GM19238 (cell line): ENCODE data around the gene ZSCAN31.
"Not testable (repeated sequence)": the region's sequence is repeated elsewhere in the genome, so short reads cannot be mapped to it uniquely, and the experiment has no call there.

Source experiments
- DNase-seq: peaks from one replicate; pipeline ENCODE4 v3.0.0; 2011; ENCODE audit warnings: low spot score; ENCODE audit not compliant: insufficient read length

The ZSCAN31 gene

GRCh38 chr6:28335564-28336283, at the start of gene ZSCAN31:
TSS of gene ZSCAN31 (minus strand) at chr6:28336148. CDS start at chr6:28329683, 6,465 bp downstream.
- peak; percentile 69 for DNase-seq

- no peak for DNase-seq
Observed at GRCh38 chr6:28384143-28384533, 48.2 kb upstream of the ZSCAN31 start.

GRCh38 chr6:28383235-28384142, 47.5 kb upstream of the ZSCAN31 start:
- DNase-seq = peak; percentile 61

GRCh38 chr6:28380381-28380780, 44.4 kb upstream of the ZSCAN31 start:
- DNase-seq = no peak

DNA sequence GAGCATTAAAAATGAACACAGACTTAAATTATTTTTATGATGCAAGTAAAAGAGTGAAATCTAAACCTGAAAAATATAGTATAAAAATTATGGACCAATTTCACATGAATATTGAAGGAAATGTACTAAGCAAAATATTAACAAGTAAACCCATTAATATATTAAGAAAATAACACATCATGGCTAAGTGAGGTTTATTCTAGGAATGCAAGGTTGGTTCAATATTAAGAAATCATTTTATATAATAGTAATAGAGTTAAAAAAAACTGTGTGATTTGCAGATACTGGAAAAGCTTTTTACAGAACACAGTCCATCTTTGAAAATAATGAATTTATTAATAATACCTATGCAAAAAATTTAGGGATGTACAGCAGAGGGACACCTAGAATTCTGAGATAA, 42.7 kb upstream of the ZSCAN31 start:
- no peak for DNase-seq

DNA sequence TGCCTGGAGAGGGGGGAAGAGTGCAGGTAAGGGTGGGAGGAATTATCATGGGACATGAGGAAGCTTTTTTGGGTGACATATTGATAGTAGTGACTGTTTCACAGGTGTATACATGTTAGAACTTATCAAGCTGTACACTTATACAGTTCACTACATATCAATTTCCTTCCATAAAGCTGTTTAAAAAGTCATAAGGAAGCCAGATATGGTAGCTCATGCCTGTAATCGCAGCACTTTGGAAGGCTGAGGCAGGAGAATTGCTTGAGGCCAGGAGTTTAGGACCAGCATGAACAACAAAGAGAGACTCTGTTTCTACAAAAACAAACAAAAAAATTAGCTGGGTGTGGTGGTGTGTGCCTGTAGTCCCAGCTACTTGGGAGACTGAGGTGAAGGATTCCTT, 41.9 kb upstream of the ZSCAN31 start:
- DNase-seq = no peak

DNA sequence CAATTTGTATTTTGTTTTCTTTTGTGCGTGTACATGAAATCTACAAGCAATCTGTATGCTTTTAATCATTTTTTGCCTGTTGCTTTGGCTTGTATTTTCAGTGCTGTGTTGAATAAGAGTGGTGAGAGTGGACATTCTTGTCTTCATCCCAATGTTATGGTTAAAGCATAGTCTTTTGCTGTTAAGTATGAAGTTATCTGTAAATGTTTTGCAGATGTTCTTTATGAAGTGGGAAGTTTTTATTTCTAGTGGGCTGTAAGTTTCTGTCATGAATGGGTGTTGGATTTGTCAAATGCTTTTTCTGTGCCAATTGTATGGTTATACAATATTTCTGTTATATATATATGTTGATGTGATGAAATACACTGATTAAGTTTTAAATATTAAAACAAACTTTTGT, 38.0 kb upstream of the ZSCAN31 start:
- no peak for DNase-seq

- no peak for DNase-seq
Observed at GRCh38 chr6:28371706-28372451, 35.9 kb upstream of the ZSCAN31 start.

GRCh38 chr6:28371280-28371679, 35.3 kb upstream of the ZSCAN31 start:
- no peak for DNase-seq

- no peak for DNase-seq
Observed at GRCh38 chr6:28370440-28370839, 34.5 kb upstream of the ZSCAN31 start.

GRCh38 chr6:28369463-28369862, 33.5 kb upstream of the ZSCAN31 start:
- no peak for DNase-seq

DNA sequence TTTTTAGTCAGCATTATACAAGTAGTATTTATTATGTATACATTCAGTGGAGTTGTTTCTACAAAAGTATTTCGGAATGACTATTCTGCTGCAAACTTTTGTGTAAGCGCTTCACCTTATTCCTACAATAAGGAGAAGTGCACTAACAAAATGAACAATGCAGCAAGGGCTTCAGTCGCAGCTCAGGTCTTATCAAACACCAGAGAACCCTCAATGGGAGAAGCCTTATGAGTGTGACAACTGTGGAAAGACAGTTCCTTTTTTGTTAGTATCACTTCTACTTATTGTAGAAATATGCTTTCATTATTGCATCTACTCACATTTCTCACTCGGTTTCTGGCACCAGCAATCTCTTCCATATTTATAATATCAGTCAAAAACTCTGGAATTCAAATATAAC, 32.6 kb upstream of the ZSCAN31 start:
- peak; percentile 20 for DNase-seq

- DNase-seq = not testable (repeated sequence)
Observed at GRCh38 chr6:28365590-28365989, 29.6 kb upstream of the ZSCAN31 start.

DNA sequence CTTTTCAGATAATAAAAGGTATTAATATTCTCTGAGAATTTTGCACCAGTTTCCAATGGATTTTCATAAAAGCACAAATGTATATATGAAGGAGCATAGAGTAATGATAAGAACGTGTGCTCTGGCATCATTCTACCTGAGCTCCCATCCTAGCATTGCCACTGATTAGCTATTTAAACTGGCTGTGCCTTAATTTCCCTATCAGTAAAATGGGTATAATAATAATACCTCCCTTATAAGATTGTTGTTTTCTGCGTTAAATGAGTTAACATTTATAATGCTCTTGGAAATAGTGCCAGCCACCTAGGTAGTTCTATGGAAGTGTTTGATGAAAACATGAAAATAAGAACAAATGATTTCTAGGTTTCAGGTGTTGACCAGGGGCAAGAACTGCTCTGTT, 25.0 kb upstream of the ZSCAN31 start:
- no peak for DNase-seq

DNA sequence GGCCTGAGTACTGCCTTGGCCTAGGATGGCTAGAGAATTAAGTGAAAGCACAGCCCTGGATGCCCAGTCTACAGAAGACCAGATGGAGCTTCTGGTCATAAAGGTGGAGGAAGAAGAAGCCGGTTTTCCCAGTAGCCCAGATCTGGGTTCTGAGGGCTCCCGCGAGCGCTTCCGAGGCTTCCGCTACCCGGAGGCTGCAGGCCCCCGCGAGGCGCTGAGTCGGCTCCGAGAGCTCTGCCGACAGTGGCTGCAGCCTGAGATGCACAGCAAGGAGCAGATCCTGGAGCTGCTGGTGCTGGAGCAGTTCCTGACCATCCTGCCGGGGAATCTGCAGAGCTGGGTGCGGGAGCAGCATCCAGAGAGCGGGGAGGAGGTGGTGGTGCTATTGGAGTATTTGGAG, 23.6 kb upstream of the ZSCAN31 start:
- not testable (repeated sequence) for DNase-seq

DNA sequence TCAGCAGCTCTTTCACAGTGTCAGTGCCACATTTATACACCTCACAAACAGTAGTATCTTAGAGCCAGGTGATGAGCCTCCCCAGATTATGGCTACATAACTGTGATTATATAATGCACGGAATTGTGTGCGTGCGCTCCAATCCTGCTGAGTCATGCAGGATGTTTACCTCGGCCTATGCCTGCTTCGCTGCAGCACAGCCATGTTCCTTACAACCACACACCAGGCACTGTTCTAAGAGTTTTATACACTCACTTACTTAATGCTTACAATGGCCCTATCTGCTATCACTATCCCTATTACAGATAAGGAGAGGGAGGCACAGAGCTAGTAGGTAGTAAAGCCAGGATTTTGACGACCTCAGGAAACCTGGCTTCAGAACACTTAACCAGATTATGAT, 21.1 kb upstream of the ZSCAN31 start:
- DNase-seq = no peak

DNA sequence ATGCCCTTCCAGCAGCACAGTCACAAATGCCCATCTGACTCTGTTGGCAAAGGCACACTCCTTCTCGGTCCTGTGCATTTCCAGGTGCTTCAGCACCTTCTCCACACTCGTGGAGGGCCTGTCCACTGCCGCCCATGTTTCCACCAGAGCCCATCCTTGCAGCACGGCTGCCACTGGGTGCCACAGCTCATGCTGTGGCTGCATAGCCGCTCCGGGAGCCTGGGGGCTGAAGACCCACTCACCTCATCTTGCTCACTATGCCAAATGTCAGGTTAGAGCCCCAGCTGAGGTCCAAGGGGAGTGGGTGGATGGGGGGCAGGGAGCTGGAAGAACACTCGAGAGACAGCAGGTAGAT, 20.7 kb upstream of the ZSCAN31 start:
- DNase-seq = no peak

GRCh38 chr6:28355743-28356665, 20.1 kb upstream of the ZSCAN31 start:
- peak; percentile 49 for DNase-seq

DNA sequence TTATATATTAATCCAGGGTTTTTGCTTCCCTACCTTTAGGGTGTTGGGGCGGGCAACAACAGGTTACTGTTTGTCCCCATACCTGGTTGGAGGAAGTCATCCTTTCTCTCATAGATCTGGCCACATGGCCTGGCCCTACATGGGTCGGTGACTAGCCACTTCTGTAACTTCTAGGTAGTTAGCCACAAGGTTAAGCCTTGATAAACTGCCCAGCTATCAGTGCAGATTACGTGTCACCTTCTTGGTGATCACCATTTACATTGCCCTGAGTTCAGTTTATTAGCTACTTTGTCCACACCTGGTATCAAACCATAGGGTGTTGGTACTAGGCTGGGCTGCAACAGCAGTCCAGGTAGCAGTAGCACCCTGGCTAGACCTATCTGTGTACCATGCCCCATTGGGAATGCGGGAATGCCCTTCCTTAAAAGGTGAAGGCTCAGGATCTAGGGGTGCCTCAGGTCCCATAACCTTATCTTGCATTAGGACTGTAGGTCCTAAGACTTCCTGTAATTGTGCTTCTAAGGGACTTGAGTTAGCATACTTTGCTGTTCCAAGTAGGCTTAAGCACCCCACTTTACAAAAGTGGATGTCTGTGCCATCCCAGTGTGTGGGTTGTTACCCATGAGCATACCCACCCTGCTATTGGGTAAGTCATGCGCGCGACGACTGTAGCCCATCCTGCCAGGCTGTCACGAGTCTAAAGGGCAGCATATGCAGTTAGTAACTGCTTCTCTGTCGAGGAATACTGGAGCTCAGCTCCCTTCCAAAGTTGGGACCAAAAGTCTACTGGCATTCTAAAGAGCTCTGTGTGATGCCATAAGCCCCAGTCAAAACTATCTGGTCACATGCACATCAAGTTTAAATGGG, 19.0 kb upstream of the ZSCAN31 start:
- DNase-seq = no peak
